DND-41 (cell line): ENCODE results near the gene FGF14.

ENCODE experiments used
- ATAC-seq: fragments of 200-7000 bp; cut with Tn5 transposase; 3 replicates; pipeline ENCODE4 v1.9.1; 2021; ENCODE audit warnings: low read depth; ENCODE audit not compliant: insufficient read depth
- DNase-seq: peaks from one replicate; pipeline ENCODE4 v3.0.0-alpha.2; 2020
- H2AFZ ChIP-seq: 2 replicates; pipeline ENCODE4 v1.6.0; 2012; ENCODE audit warnings: low read depth, low read length
- H3K27ac ChIP-seq: 2 replicates; pipeline ENCODE4 v1.5.1; 2012; ENCODE audit warnings: low read length, inconsistent platforms
- H3K27me3 ChIP-seq: fragments of 200-600 bp; sonication (generic); 2 replicates; pipeline ENCODE4 v1.6.0; 2012; ENCODE audit warnings: low read length, mild to moderate bottlenecking, inconsistent platforms; ENCODE audit not compliant: insufficient read depth, poor library complexity
- H3K36me3 ChIP-seq: 2 replicates; pipeline ENCODE4 v1.5.1; 2012; ENCODE audit warnings: low read length, inconsistent platforms; ENCODE audit not compliant: insufficient read depth
- H3K4me1 ChIP-seq: 2 replicates; pipeline ENCODE4 v1.5.1; 2012; ENCODE audit warnings: mild to moderate bottlenecking, low read length; ENCODE audit not compliant: insufficient read depth
- H3K4me2 ChIP-seq: 2 replicates; pipeline ENCODE4 v1.6.0; 2012; ENCODE audit warnings: mild to moderate bottlenecking, moderate library complexity, low read length, inconsistent platforms; ENCODE audit not compliant: insufficient read depth
- H3K4me3 ChIP-seq, 2 experiments: fragments of 200-600 bp in 1 of 2; shearing (Covaris generic) in 1 of 2; 2 replicates each; pipeline ENCODE4 v1.5.1; 2012 to 2016; ENCODE audit warnings: inconsistent platforms in 2 of 2, low read length in 2 of 2, mild to moderate bottlenecking in 2 of 2, low read depth in 1 of 2, moderate library complexity in 1 of 2
- H3K79me2 ChIP-seq: 2 replicates; pipeline ENCODE4 v1.6.0; 2012; ENCODE audit warnings: low read length, inconsistent platforms; ENCODE audit not compliant: insufficient read depth
- H3K9ac ChIP-seq: 2 replicates; pipeline ENCODE4 v1.6.0; 2012; ENCODE audit warnings: low read depth, mild to moderate bottlenecking, inconsistent platforms, low read length, moderate library complexity
- H3K9me3 ChIP-seq: 2 replicates; pipeline ENCODE4 v1.5.1; 2012; ENCODE audit warnings: low read length, moderate library complexity, mild to moderate bottlenecking, inconsistent platforms; ENCODE audit not compliant: insufficient read depth, severe bottlenecking
- H4K20me1 ChIP-seq: 2 replicates; pipeline ENCODE4 v1.6.0; 2012; ENCODE audit warnings: low read length; ENCODE audit not compliant: insufficient read depth
- CTCF ChIP-seq: IDR thresholded peaks from 2 replicates; pipeline ENCODE4 v1.5.1; 2012; ENCODE audit warnings: borderline replicate concordance, low read length, moderate library complexity, mild to moderate bottlenecking; ENCODE audit not compliant: poor library complexity, severe bottlenecking; ENCODE audit errors: extremely low read depth
- EZH2 ChIP-seq: IDR thresholded peaks from 3 replicates; pipeline ENCODE4 v1.6.1; 2012; ENCODE audit warnings: borderline replicate concordance, low read depth, mild to moderate bottlenecking, moderate library complexity, low read length, inconsistent platforms; ENCODE audit not compliant: severe bottlenecking

FGF14 gene

GRCh38 chr13:101829484-101829883 lies 572.4 kb downstream of the FGF14 start:
- H3K27ac ChIP-seq, result no peak overlapping the region
- peaks cover 3% of the 10 kb centered on the region for H3K27me3 ChIP-seq
- H3K4me3 ChIP-seq, result no peak overlapping the region
- no peaks in the 10 kb centered on the region for H4K20me1 ChIP-seq
- TF ChIP-seq EZH2, result no peak
- no peak for TF ChIP-seq CTCF
- DNase-seq (no peak), ATAC-seq (no peak)
- no peaks in the 10 kb centered on the region for H3K36me3 ChIP-seq
- H3K9ac ChIP-seq, result no peak overlapping the region
- no peaks in the 10 kb centered on the region for H3K4me1 ChIP-seq
- no peaks in the 10 kb centered on the region for H3K79me2 ChIP-seq
- H3K9me3 ChIP-seq, result no peaks in the 10 kb centered on the region
- H2AFZ ChIP-seq, result no peak overlapping the region
- H3K4me2 ChIP-seq, result no peak overlapping the region

GRCh38 chr13:101828119-101828518 lies 573.7 kb downstream of the FGF14 start:
- Histone ChIP-seq H4K20me1 (no peaks in the 10 kb centered on the region), H3K36me3 (no peaks in the 10 kb centered on the region), H3K27me3 (peaks cover 3% of the 10 kb centered on the region), H3K4me3 (no peak overlapping the region), H3K9ac (no peak overlapping the region), H3K9me3 (no peaks in the 10 kb centered on the region), H3K79me2 (no peaks in the 10 kb centered on the region), H2AFZ (no peak overlapping the region), H3K4me1 (no peaks in the 10 kb centered on the region), H3K27ac (no peak overlapping the region), H3K4me2 (no peak overlapping the region)
- ATAC-seq (no peak), DNase-seq (no peak)
- TF ChIP-seq EZH2, result no peak

- Histone ChIP-seq H3K27me3 (peaks cover 3% of the 10 kb centered on the region), H3K4me2 (no peak overlapping the region), H3K9me3 (no peaks in the 10 kb centered on the region), H3K9ac (no peak overlapping the region), H3K4me3 (no peak overlapping the region), H3K79me2 (no peaks in the 10 kb centered on the region), H3K4me1 (no peaks in the 10 kb centered on the region), H3K36me3 (no peaks in the 10 kb centered on the region), H3K27ac (no peak overlapping the region), H4K20me1 (no peaks in the 10 kb centered on the region), H2AFZ (no peak overlapping the region)
- ATAC-seq (no peak), DNase-seq (no peak)
- TF ChIP-seq EZH2 (no peak), CTCF (no peak)
These were observed 584.0 kb downstream of the FGF14 start for GRCh38 chr13:101817898-101818297.

- no peak overlapping the region for H3K4me3 ChIP-seq
- DNase-seq (no peak), ATAC-seq (no peak)
- H2AFZ ChIP-seq, result no peak overlapping the region
- H3K4me1 ChIP-seq, result no peaks in the 10 kb centered on the region
- H4K20me1 ChIP-seq, result no peaks in the 10 kb centered on the region
- TF ChIP-seq EZH2 (no peak), CTCF (no peak)
- H3K27ac ChIP-seq, result no peak overlapping the region
- no peak overlapping the region for H3K4me2 ChIP-seq
- H3K27me3 ChIP-seq, result peaks cover 3% of the 10 kb centered on the region
- no peaks in the 10 kb centered on the region for H3K79me2 ChIP-seq
- H3K9me3 ChIP-seq, result no peaks in the 10 kb centered on the region
- no peaks in the 10 kb centered on the region for H3K36me3 ChIP-seq
- H3K9ac ChIP-seq, result no peak overlapping the region
These were observed 590.0 kb downstream of the FGF14 start for GRCh38 chr13:101811881-101812280.
